ENCODE measurements around the gene MAN2A2.

MAN2A2 gene

GRCh38 chr15:90947577-90948357, 44.7 kb downstream of the MAN2A2 start:
- DNase-seq = no peak

GRCh38 chr15:90948506-90948905, 45.4 kb downstream of the MAN2A2 start:
- DNase-seq = no peak

- no peak for DNase-seq
These were observed 47.0 kb downstream of the MAN2A2 start for GRCh38 chr15:90949979-90950675.

GRCh38 chr15:90950676-90951075, 47.6 kb downstream of the MAN2A2 start:
- no peak for DNase-seq

- DNase-seq = no peak
These were observed 50.0 kb downstream of the MAN2A2 start for GRCh38 chr15:90952901-90953677.

- no peak for DNase-seq
These were observed 51.0 kb downstream of the MAN2A2 start for GRCh38 chr15:90953947-90954711.

- DNase-seq = peak; percentile 87
These were observed 51.9 kb downstream of the MAN2A2 start, which contains the start of gene RCCD1 for GRCh38 chr15:90954712-90955623. Gene RCCD1, plus strand, starts transcription at chr15:90954884. Its CDS starts 1,851 bp downstream, at chr15:90956735.

GRCh38 chr15:90955624-90956273, 52.6 kb downstream of the MAN2A2 start:
- no peak for DNase-seq

- DNase-seq = peak; percentile 76
These were observed 53.4 kb downstream of the MAN2A2 start for GRCh38 chr15:90956274-90957030.

GRCh38 chr15:90957031-90957790, 54.1 kb downstream of the MAN2A2 start:
- no peak for DNase-seq

- DNase-seq = no peak
These were observed 54.7 kb downstream of the MAN2A2 start for GRCh38 chr15:90957791-90958190.

- DNase-seq = no peak
These were observed 56.0 kb downstream of the MAN2A2 start for GRCh38 chr15:90959028-90959595.

GRCh38 chr15:90959894-90960293, 56.8 kb downstream of the MAN2A2 start:
- no peak for DNase-seq

- no peak for DNase-seq
These were observed 57.4 kb downstream of the MAN2A2 start for GRCh38 chr15:90960298-90961091.

- DNase-seq = no peak
These were observed 58.9 kb downstream of the MAN2A2 start for GRCh38 chr15:90962021-90962420.

GRCh38 chr15:90966262-90966661, 63.2 kb downstream of the MAN2A2 start:
- no peak for DNase-seq

- DNase-seq = no peak
These were observed 64.1 kb downstream of the MAN2A2 start for GRCh38 chr15:90967206-90967605.

GRCh38 chr15:90968434-90968833, 65.3 kb downstream of the MAN2A2 start:
- DNase-seq = no peak
